ENCODE results near the gene DENND6B. TPM values are rescaled to one million over a fixed set of nuclear protein-coding genes. Genes with fewer than 3 reads are reported as not detected.
A peak's percentile ranks its signal among the peaks of the same experiment; 100 is the strongest.
"Not testable (repeated sequence)": the region's sequence is repeated elsewhere in the genome, so short reads cannot be mapped to it uniquely, and the experiment has no call there.

DENND6B gene
- total RNA-seq, 1 donor from 2014 or later: 1.0 TPM

DNA sequence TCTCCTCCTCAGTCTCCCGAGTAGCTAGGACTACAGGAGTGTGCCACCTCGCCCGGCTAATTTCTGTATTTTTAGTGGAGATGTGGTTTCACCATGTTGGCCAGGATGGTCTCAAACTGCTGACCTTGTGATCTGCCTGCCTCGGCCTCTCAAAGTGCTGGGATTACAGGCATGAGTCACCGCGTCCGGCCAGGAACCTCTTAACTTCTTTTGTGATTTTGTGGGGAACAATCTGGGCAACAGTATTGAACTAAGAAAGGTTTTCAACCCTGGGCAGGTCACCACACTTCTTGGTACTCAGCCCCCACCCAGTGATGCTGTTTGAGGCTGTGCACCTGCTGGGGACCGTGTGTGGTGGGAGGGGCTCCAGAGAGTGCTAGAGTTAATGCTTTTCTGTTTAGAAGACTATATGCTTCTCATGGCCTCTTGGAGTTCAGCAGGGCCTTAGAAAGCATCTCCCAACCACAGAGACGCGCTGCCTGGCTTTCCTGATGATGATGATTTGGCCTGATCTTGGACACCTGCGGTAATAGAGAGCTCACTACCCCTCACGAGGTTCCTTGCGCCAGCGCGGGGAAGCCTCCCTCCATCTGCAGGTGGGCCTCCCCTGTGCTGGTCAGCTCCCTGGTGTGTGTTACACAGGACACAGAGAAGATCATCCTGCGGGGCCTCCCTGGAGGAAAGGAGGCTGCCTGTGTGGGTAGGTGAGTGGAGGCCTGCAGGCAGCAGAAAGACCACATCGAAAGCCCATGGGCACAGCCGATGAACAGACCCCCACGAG lies 1.2 kb downstream of the DENND6B start:
- Mint-ChIP-seq H3K4me3 (peak overlapping the region; percentile 99), H3K36me3 (peaks cover 5% of the 10 kb centered on the region), H3K27ac (peak overlapping the region; percentile 94), H3K4me1 (peaks cover 19% of the 10 kb centered on the region), H3K27me3 (ENCODE audit: insufficient read depth, low read depth) (peaks cover 2% of the 10 kb centered on the region), H3K9me3 (no peaks in the 10 kb centered on the region)
- Histone ChIP-seq H2AFZ (replicated peaks) (no peak overlapping the region), H4K20me1 (ENCODE audit: low read depth) (peaks cover 7% of the 10 kb centered on the region), H3K79me2 (ENCODE audit: low read depth) (no peaks in the 10 kb centered on the region), H3K36me3 (no peaks in the 10 kb centered on the region), H3F3A (ENCODE audit: low read depth) (peaks cover 4% of the 10 kb centered on the region), H3K27me3 (peaks cover 12% of the 10 kb centered on the region), H3K9me3 (ENCODE audit: low read depth) (no peaks in the 10 kb centered on the region), H3K4me1 (no peaks in the 10 kb centered on the region), H3K4me2 (peak overlapping the region; percentile 98), H3K27ac (no peak overlapping the region), H3K9ac (no peak overlapping the region), H3K4me3 (peak overlapping the region; percentile 96)
- TF ChIP-seq, protein P1, sequence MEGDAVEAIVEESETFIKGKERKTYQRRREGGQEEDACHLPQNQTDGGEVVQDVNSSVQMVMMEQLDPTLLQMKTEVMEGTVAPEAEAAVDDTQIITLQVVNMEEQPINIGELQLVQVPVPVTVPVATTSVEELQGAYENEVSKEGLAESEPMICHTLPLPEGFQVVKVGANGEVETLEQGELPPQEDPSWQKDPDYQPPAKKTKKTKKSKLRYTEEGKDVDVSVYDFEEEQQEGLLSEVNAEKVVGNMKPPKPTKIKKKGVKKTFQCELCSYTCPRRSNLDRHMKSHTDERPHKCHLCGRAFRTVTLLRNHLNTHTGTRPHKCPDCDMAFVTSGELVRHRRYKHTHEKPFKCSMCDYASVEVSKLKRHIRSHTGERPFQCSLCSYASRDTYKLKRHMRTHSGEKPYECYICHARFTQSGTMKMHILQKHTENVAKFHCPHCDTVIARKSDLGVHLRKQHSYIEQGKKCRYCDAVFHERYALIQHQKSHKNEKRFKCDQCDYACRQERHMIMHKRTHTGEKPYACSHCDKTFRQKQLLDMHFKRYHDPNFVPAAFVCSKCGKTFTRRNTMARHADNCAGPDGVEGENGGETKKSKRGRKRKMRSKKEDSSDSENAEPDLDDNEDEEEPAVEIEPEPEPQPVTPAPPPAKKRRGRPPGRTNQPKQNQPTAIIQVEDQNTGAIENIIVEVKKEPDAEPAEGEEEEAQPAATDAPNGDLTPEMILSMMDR (IDR thresholded peaks at IDR 0.05): no peak
- TF ChIP-seq EZH2phosphoT487 (IDR thresholded peaks at IDR 0.05) (no peak), EZH2 (IDR thresholded peaks at IDR 0.05) (no peak)
- DNase-seq (ENCODE audit: low spot score): no peak

DNA sequence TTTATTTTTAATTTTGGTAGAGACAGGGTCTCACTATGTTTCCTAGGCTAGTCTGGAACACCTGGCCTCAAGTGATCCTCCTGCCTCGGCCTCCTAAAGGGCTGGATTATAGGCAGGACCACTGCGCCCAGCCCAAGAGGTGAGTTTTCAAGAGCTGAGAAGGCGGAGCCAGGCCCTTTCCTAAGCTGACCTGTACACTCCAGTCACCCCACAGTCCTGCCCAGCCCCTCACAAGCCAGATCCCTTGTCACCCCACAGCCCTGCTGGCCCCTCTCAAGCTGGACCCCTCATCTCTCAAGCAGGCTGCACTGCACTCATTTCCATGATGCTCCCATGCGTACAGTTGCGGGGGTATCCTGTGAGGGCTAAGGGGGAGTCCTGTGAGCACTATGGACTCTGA lies 2.9 kb downstream of the DENND6B start:
- H3K4me3 ChIP-seq: no peak overlapping the region
- DNase-seq (ENCODE audit: low spot score): no peak
- H3K4me2 ChIP-seq: no peak overlapping the region
- peaks cover 19% of the 10 kb centered on the region for H3K4me1 Mint-ChIP-seq
- TF ChIP-seq EZH2phosphoT487 (IDR thresholded peaks at IDR 0.05) (no peak), EZH2 (IDR thresholded peaks at IDR 0.05) (no peak)
- TF ChIP-seq, protein P1 (IDR thresholded peaks at IDR 0.05): no peak
- H3K9me3 ChIP-seq (ENCODE audit: low read depth): no peaks in the 10 kb centered on the region
- H4K20me1 ChIP-seq (ENCODE audit: low read depth): peaks cover 7% of the 10 kb centered on the region
- no peaks in the 10 kb centered on the region for H3K79me2 ChIP-seq (ENCODE audit: low read depth)
- H3K4me3 Mint-ChIP-seq: no peak overlapping the region
- H3F3A ChIP-seq (ENCODE audit: low read depth): no peaks in the 10 kb centered on the region
- no peak overlapping the region for H2AFZ ChIP-seq (replicated peaks)
- H3K27ac Mint-ChIP-seq: no peak overlapping the region
- peaks cover 5% of the 10 kb centered on the region for H3K36me3 Mint-ChIP-seq
- H3K9me3 Mint-ChIP-seq: no peaks in the 10 kb centered on the region
- H3K27me3 ChIP-seq: peaks cover 12% of the 10 kb centered on the region
- H3K4me1 ChIP-seq: no peaks in the 10 kb centered on the region
- H3K9ac ChIP-seq: no peak overlapping the region
- H3K36me3 ChIP-seq: no peaks in the 10 kb centered on the region
- peaks cover 5% of the 10 kb centered on the region for H3K27me3 Mint-ChIP-seq (ENCODE audit: insufficient read depth, low read depth)
- H3K27ac ChIP-seq: no peak overlapping the region

DNA sequence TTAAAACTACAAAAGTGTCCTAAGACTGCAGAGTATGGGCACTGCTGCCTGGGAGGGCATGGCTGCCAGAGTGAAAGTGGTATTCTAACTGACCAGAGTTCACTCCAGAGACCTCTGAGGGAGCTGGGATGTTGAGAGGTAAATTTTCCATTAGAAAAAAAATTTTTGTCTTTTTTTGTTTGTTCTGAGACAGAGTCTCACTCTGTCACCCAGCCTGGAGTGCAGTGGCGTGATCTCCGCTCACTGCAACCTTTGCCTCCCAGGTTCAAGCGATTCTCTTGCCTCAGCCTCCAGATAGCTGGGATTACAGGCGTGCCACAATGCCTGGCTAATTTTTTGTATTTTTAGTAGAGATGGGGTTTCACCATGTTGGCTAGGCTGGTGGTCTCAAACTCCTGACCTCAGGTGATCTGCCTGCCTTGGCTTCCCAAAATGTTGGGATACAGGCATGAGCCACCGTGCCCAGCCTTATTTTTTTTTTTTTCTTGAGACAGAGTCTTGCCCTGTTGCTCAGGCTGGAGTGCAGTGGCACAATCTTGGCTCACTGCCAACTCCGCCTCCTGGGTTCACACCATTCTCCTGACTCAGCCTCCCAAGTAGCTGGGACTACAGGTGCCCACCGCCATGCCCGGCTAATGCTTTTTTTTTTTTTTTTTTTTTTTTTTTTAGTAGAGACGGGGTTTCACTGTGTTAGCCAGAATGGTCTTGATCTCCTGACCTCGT lies 4.3 kb downstream of the DENND6B start:
- not testable (repeated sequence) for H3K36me3 Mint-ChIP-seq; H3K27ac Mint-ChIP-seq; DNase-seq (ENCODE audit: low spot score); H3K9ac ChIP-seq; H2AFZ ChIP-seq (replicated peaks); H3F3A ChIP-seq (ENCODE audit: low read depth); H3K36me3 ChIP-seq; H4K20me1 ChIP-seq (ENCODE audit: low read depth); H3K27me3 Mint-ChIP-seq (ENCODE audit: insufficient read depth, low read depth); H3K4me1 ChIP-seq; H3K4me3 Mint-ChIP-seq; H3K27ac ChIP-seq; H3K4me2 ChIP-seq; H3K9me3 ChIP-seq (ENCODE audit: low read depth); H3K4me3 ChIP-seq; H3K79me2 ChIP-seq (ENCODE audit: low read depth); H3K9me3 Mint-ChIP-seq
- peaks cover 18% of the 10 kb centered on the region for H3K4me1 Mint-ChIP-seq
- H3K27me3 ChIP-seq: peaks cover 12% of the 10 kb centered on the region

All from neural progenitor cell (in vitro differentiated cells).